Measurements from ENCODE around the gene PRPF19. TPM values are rescaled to one million over a fixed set of nuclear protein-coding genes. Genes with fewer than 3 reads are reported as not detected.
A peak's percentile ranks its signal among the peaks of the same experiment; 100 is the strongest.

PRPF19 gene
- total RNA-seq, 1 donor from 2014 or later: 44.6 TPM

GRCh38 chr11:60875366-60876167 lies 30.8 kb downstream of the PRPF19 start:
- no peak for DNase-seq (ENCODE audit: low read depth in 2 of 2)

- no peak for DNase-seq (ENCODE audit: low read depth in 2 of 2)
These were observed 31.7 kb downstream of the PRPF19 start for GRCh38 chr11:60874421-60875365.

- DNase-seq (ENCODE audit: low read depth in 2 of 2): no peak
These were observed 32.9 kb downstream of the PRPF19 start for GRCh38 chr11:60873533-60873932.

- peak; percentile 25 to 69 for DNase-seq (ENCODE audit: low read depth in 2 of 2)
These were observed 33.3 kb downstream of the PRPF19 start for GRCh38 chr11:60872961-60873524.

DNA sequence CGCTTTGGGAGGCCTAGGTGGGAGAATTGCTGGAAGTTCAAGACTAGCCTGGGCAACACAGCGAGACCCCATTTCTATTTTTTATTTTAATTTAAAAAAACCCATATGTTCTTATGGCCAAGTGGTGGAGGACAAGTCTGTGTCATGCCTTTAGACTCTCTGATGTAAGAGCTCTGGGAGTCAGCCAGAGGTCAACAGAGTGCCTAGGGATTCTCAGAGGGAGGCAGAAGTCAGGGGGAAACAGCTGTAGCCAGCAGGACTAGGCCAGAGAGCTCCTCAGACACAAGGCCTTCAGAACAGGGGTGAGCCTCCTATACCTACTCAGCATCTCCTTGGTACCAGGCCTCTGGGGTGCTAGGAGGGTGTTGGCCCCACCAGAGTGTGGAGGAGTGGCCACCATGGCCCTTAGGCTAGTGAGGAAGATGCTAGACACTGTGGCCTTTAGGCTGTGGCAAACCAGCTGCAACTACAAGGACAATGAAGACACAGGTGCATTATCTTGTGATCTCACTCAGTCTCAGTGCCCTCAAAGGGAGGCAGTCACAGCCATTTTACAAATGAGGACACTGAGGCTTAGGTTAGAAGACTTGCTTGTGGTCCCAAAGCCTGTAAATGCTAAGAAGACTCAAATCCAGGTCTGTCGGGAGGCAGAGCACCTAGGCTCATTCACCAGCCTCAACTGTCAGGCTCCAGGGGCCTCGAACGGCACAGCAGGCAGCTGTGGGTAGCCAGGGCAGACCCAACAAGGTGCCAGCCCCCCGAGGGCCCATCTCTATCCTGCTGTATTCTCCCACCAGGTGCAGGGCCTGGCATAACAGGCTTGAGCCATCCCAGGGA lies 34.0 kb downstream of the PRPF19 start:
- peak in 1 of 2 donors; percentile 56 for DNase-seq (ENCODE audit: low read depth in 2 of 2)

DNA sequence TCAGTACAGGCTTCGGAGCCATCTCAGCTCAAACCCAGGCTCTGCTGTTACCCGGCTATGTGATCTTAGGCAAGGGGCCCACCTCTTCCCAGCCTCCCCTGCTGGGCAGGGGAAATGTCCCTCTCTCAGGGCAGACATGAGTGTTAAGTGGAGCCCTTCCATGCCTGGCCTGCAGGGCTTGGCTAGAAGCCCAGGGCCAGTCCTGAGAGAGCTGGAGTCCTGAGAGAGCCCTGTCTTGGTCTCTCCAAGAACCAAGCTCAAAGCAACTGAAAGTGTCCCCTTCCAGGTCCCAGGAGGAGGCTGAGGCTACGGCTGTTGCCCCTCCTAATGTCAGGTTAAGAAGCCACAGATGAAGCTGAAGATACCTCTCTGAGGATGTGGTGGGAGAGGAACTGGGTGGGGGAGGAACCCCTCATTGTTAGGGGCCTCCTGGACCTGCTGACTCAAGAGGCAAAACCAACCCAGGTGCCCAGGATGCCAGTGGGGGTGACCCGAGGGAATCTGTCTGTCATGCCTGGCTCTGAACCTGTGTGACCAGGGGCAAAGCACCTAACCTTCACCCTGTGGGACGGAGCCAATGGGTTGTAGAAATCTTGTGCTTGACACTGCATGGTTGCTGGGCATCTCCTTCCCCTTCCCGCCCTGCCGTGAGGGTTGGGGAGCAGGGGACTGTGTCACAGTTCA lies 34.9 kb downstream of the PRPF19 start:
- DNase-seq (ENCODE audit: low read depth in 2 of 2): peak in 1 of 2 donors; percentile 24

- DNase-seq (ENCODE audit: low read depth in 2 of 2): no peak
These were observed 35.5 kb downstream of the PRPF19 start for GRCh38 chr11:60870733-60871377.

DNA sequence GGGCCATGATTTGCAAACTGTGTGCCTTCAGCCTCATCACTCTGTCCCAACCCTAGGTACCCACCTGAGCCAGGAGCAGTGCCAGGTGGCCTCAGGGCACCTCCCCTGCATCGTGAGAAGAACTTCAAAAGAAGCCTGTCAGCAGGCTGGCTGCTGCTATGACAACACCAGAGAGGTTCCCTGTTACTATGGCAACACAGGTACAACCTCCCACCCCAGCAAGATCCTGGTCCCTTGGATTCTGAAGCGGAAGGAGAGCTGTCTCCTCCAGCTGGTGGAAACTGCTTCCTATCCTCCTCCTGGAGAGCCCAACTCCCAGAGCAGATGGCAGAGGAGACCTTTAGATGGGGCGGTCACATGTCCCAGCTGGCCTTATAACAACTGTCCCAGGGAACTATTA lies 36.1 kb downstream of the PRPF19 start:
- DNase-seq (ENCODE audit: low read depth in 2 of 2): no peak

GRCh38 chr11:60869451-60869825 lies 36.9 kb downstream of the PRPF19 start:
- DNase-seq (ENCODE audit: low read depth in 2 of 2): no peak

GRCh38 chr11:60868682-60869450 lies 37.5 kb downstream of the PRPF19 start:
- DNase-seq (ENCODE audit: low read depth in 2 of 2): no peak

GRCh38 chr11:60867871-60868681 lies 38.3 kb downstream of the PRPF19 start:
- DNase-seq (ENCODE audit: low read depth in 2 of 2): no peak

DNA sequence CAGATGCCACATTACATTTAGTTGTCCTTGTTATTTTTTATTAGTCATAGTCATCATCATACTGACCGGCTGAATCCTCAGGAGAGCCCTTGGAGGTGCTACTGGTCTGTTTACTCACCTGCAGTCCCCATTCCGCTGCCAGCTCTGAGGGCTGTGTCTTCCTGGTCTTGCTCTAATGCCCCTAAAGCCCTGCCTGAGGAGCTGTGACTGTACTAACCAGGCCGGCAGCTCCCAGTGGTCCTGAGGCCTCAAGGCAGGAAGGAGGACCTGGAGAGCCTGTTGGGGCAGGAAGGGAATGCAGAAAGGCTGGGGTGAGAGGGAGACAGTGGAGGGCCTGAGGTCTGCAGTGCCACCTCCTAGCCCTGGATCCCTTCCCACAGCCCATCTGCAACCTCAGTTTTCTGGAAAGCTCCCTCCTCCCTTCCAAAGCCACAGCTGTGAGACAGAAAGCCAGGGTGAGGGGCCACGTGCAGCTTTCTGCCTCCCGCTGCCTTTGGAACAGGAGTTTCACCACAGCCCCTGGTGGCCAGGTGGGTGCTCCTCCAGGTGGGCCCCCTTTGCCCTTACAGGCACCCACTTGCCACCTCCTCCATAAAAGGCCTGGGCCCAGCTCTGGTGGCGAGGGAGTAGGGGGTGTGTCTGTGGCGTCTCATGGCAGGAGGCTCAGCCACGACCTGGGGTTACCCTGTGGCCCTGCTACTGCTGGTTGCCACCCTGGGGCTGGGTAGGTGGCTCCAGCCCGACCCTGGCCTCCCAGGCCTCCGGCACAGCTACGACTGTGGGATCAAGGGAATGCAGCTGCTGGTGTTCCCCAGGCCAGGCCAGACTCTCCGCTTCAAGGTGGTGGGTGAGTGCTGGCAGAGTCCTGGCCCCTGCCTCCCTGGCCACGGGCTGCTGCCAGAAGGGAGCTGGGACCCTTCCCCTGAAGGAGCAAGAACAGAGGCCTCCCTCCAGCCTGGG lies 39.2 kb downstream of the PRPF19 start, which contains the start of gene ZP1:
Gene ZP1, plus strand, starts transcription at position 632 of the 960 bp plus-strand sequence. Its CDS starts 20 bp downstream, at position 652.
- no peak for DNase-seq (ENCODE audit: low read depth in 2 of 2)

DNA sequence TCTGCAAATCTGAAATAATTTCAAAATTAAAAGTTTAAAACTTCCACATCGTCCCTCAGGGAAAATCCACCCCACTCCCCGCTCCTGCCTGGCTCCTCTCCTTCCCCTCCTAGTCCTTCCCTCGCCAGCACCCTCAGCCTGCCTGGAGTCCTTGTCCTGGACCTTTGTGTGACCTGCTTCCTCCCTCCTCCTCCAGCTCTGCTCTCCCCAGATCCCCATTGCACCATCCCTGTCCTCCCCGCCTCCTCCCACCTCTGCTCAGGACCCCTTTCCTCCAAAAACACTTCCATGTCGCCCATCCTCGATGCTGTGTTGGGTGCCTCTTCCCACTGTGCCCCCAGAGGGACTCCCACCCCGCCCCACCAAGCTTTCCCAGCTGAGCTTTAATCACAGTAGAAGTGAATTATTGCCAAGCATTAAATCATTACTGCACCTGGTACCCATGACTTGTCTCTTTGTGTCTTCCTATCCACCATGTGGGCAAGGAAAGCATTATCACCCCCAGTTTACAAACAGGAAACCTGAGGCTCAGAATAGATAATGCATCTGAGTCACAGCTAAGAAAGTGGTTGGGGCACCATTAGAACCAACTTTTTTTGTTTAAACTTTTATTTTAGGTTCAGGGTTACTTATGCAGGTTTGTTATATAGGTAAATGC lies 41.4 kb downstream of the PRPF19 start:
- no peak for DNase-seq (ENCODE audit: low read depth in 2 of 2)

- no peak for DNase-seq (ENCODE audit: low read depth in 2 of 2)
These were observed 42.5 kb downstream of the PRPF19 start for GRCh38 chr11:60863550-60864521.

GRCh38 chr11:60862171-60862570 lies 44.2 kb downstream of the PRPF19 start:
- no peak for DNase-seq (ENCODE audit: low read depth in 2 of 2)

Data from lung microvascular endothelial cell (primary cell).